ENCODE results near the gene OLFM1.
"Not testable (repeated sequence)": the region's sequence is repeated elsewhere in the genome, so short reads cannot be mapped to it uniquely, and the experiment has no call there.

The OLFM1 gene

DNA sequence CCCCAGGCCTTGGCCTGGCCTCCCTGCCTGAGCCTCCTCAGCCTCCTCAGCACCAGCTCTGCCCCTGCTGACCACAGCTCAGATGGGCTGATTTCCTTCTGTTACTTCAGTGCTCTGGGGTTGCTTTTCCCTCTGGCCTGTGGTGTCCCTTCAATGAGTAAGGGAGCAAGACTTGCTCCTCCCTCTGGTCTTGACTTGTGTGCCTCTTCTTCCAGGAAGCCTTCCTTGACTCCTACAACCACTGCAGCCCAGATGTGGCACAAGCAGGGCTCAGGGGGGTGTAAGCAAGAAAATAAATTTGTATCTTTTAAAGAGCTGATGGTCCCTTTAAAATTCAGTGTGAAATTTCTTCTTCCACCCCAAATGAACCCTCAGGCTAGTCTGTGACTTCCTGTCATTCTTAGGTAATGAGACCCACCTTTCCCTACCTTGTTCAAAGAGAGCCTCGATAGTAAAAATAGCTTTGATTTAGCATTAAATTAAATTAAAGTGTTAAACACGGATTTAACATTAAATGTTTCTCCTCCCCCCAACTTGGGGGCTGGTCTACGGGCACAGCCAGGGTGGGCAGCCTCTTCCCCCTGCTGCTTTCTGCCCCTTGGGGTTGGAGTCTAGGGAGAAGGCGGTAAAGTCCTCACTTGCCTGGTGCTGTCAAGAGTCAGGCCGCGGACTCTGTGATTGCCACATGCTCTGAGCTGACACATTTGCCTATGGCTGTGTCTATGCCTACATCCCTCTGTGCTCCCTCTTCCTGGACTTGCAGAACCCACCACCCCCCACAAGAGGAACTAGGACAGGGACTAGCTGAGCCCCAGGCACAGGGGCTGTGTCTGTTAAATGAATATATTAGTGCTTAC is 64.5 kb downstream of the OLFM1 start:
- DNase-seq (ENCODE audit: low spot score in 2 of 2): no peak
- no peak overlapping the region for H3K4me3 Mint-ChIP-seq
- H3K4me1 Mint-ChIP-seq: no peaks in the 10 kb centered on the region
- no peaks in the 10 kb centered on the region for H3K36me3 Mint-ChIP-seq
- H3K27ac Mint-ChIP-seq: no peak overlapping the region
- H3K9me3 Mint-ChIP-seq: peaks cover 7% of the 10 kb centered on the region
- no peak for ATAC-seq

DNA sequence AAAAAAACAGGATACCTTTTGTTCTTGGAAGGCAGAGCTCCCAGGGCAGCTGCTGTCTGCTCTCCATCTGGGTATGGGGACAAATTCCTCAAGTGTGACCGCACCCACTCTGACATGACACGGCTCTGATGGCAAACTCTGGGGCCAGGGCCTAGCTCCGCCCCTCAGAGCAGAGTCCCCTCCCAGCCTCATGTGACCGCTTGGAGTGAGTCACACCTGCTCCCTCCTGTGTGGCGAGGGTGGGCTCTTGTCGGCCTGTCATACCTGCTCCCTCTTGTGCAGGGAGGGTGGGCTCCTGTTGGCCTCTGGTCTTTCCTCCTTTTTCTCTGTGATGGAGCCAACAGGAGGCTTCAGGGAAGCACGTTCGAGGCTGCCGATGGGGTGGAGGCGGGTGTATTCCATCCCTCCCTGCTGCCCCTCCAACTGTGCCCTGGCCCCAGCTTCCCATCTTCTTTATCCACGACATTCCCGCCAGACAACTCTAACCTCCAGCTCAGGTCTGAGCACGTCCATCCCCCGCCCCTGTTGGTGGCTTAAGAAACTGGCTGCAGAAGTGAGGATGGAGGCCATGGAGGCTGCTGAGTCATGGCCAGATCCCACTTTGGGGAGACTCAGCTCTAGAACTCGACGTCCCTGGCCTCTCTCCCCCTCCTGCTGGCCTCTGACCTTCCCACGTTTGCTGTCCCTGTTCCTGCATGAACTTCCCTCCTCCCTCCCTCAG is 65.3 kb downstream of the OLFM1 start:
- H3K4me3 Mint-ChIP-seq: no peak overlapping the region
- DNase-seq (ENCODE audit: low spot score in 2 of 2) (no peak), ATAC-seq (no peak)
- no peak overlapping the region for H3K27ac Mint-ChIP-seq
- H3K4me1 Mint-ChIP-seq: no peaks in the 10 kb centered on the region
- H3K36me3 Mint-ChIP-seq: no peaks in the 10 kb centered on the region
- peaks cover 9% of the 10 kb centered on the region for H3K9me3 Mint-ChIP-seq

DNA sequence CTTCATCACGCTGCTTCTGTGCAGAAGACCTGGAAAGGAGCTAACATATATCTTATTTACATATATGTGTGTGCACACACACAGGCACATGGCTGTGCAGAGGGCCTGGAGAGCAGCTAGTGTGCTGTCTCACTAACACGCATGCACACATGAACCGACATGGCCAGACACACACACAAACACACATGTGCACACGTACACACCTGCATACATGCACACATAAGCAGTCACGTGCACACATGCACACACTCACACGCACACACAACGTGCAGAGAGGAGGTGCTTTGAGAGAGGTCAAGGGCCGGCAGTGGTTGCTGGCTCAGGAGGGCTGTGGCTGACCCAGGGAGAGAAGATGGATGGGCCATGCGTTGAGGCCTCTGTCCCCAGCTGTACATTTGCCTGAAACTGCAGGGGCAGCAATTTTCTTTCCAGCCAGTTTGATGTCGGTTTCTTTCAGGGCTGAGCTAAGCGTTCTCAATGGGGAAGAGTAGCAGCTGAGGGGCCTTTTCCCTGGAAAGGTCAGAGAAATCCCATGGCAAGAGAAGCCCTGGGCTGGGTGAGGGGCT is 66.7 kb downstream of the OLFM1 start:
- Mint-ChIP-seq H3K36me3 (no peaks in the 10 kb centered on the region), H3K4me3 (no peak overlapping the region), H3K27ac (no peak overlapping the region), H3K9me3 (peaks cover 5% of the 10 kb centered on the region), H3K4me1 (no peaks in the 10 kb centered on the region)
- DNase-seq (ENCODE audit: low spot score in 2 of 2) (no peak), ATAC-seq (no peak)

DNA sequence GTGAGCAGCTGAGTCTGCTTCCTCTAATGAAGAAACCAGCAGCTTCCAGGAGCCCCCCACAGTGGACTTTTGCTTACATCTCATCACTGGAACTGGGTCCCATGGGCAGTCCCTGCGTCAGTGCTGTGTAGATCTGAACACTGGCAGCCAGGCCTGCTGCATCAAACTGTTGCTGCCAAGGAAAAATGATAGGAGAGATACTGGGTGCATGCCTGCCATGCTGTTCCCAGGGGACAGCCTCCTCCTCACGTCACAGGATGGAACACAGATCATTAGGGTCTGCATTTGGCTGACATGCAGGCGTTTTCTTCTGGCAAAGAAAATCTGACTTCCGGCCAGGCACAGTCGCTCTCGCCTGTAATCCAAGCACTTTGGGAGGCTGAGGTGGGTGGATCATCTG is 67.9 kb downstream of the OLFM1 start:
- no peak overlapping the region for H3K27ac Mint-ChIP-seq
- no peak for DNase-seq (ENCODE audit: low spot score in 2 of 2)
- H3K9me3 Mint-ChIP-seq: peaks cover 5% of the 10 kb centered on the region
- no peaks in the 10 kb centered on the region for H3K36me3 Mint-ChIP-seq
- no peaks in the 10 kb centered on the region for H3K4me1 Mint-ChIP-seq
- ATAC-seq: no peak
- H3K4me3 Mint-ChIP-seq: no peak overlapping the region

DNA sequence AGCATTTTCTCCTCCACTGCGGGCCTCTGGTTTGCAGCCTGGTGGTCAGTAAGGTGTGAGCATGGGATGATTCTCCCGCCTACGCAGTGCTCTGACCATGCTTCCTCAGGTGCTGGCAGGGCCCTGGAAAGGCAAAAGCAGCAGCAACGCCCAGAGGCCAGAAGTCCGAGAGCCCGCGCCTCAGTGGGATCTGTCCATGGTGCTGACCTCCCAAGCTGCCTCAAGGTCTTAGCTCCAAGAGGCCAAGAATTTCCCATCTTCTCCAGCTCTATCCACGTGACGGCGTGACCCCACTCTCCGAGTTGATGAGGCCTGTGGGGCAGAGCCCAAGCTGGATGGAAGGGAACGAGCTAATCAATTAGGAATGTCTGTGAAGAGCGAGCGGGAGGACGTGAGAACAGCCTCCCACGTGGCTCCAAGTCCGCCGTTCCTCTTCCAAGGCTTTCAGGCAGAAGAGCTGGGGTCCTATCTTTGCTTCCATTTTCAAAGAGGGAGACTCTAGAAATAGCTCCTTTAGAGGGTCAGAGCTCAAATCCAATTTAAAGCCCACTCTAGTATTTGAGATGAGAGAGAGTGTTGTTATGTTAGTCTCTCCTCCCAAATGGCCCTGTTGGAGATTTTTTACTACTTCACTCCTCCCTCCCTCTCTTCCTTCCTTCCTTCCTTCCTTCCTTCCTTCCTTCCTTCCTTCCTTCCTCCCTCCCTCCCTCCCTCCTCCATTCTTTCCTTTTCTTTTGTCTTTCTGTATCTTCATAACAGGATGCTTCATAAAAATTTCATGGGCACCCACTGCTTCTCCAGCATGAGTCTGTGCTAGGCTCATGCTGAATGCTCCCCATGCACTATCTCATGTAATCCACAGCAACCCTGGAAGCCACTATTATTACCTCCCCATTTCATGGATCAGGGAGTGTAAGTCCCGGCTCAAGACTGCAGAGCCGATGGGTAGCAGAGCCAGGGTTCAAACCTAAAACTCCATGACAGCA is 69.3 kb downstream of the OLFM1 start:
- Mint-ChIP-seq H3K36me3 (no peaks in the 10 kb centered on the region), H3K4me1 (no peaks in the 10 kb centered on the region), H3K9me3 (peaks cover 2% of the 10 kb centered on the region), H3K4me3 (no peak overlapping the region), H3K27ac (no peak overlapping the region)
- DNase-seq (ENCODE audit: low spot score in 2 of 2): no peak
- ATAC-seq: no peak

DNA sequence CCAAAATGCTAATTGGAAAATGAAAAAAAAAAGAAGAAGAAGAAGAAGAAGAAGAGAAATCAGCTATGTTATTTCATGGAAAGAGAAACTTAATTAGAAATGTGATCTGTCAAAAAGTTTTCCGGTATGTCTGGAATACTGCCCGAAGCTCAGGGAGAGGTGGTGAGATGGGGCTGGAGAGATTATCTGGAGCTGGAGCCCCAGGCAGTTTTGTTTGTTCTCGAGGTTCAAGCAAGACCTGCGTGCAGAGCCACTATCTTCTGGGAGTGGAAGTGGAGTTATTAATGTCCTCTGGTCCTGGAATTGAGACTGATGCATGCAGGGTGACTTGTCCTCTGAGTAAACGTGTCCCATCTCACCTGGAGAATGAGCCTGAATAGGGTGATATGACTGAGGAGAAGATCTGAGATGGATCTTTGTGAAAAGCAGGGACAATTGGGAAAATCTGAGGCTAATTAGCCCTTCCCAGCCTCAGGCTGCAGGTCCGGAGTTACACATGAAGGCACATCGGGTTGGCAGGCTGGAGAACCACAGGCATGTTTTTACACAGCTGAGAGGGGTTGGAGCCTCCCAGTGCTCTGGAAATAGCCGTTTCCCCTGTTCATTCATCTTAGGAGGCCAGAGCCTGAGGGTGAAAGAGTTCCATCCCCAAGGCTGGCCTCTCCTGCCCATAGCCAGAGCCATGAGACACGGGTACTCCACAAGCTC is 70.5 kb downstream of the OLFM1 start:
- Mint-ChIP-seq H3K4me1 (no peaks in the 10 kb centered on the region), H3K36me3 (no peaks in the 10 kb centered on the region), H3K27ac (no peak overlapping the region), H3K9me3 (peaks cover 2% of the 10 kb centered on the region), H3K4me3 (no peak overlapping the region)
- no peak for DNase-seq (ENCODE audit: low spot score in 2 of 2)
- no peak for ATAC-seq

DNA sequence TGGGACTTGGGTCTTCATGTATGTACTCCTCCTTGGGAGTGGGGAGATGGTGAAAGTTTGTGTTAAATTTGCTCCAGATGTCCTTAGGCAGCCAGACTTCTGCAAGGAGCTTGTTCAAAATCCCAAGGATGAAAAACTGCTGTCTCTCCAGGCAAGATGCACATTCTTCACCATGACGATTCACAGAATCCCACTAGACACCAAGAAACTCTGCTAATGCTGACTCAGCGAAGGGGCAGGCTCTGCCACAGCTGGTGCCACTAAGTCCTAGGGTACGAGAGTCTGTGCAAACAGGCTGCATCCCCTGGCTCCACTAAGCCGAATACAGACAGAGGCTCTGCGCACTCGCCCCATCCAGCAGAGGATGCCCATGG is 71.1 kb downstream of the OLFM1 start:
- peaks cover 2% of the 10 kb centered on the region for H3K9me3 Mint-ChIP-seq
- no peak overlapping the region for H3K4me3 Mint-ChIP-seq
- no peak overlapping the region for H3K27ac Mint-ChIP-seq
- DNase-seq (ENCODE audit: low spot score in 2 of 2): no peak
- no peaks in the 10 kb centered on the region for H3K36me3 Mint-ChIP-seq
- H3K4me1 Mint-ChIP-seq: no peaks in the 10 kb centered on the region
- no peak for ATAC-seq

DNA sequence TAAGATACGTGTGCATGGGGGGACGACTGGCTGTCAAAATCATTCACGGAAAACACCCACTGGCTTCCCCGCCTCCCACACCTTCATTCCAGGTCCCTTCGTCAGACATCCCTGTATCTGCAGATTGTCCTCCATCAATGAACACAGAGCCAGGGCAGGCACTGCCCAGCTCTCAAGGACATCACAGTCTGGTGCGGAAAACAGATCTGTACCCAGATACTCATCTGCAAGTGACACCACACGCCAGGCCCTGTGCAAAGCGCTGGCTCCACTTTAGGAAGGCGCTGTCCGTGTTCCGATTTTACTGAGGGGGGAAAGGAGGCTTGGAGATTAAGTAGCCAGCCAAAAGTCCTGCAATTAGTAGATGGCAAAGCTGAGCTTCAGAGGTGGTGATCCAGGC is 72.3 kb downstream of the OLFM1 start:
- Mint-ChIP-seq H3K9me3 (peaks cover 2% of the 10 kb centered on the region), H3K36me3 (no peaks in the 10 kb centered on the region), H3K27ac (no peak overlapping the region), H3K4me3 (no peak overlapping the region), H3K4me1 (no peaks in the 10 kb centered on the region)
- DNase-seq (ENCODE audit: low spot score in 2 of 2): no peak
- no peak for ATAC-seq

DNA sequence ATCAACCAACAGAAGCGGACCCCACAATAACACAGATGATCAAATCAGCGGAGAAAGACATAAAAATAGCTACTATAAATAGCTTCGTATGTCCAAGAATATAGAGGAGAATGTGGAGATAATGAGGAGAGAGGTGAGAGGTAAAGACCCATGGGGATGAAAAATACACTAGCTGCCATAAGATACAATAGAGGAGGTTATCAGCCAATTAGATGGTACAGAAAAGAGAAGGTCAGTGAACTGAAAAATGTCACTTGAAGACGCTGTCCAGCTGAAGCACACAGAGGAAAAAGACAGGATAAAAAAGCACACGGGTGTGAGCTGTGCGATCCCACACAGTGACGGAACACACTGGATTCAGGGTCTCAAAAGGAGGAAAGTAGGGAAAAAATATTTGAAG is 73.4 kb downstream of the OLFM1 start:
- Mint-ChIP-seq H3K27ac (no peak overlapping the region), H3K4me3 (no peak overlapping the region), H3K36me3 (no peaks in the 10 kb centered on the region), H3K4me1 (no peaks in the 10 kb centered on the region), H3K9me3 (peaks cover 2% of the 10 kb centered on the region)
- DNase-seq (ENCODE audit: low spot score in 2 of 2) (no peak), ATAC-seq (no peak)

DNA sequence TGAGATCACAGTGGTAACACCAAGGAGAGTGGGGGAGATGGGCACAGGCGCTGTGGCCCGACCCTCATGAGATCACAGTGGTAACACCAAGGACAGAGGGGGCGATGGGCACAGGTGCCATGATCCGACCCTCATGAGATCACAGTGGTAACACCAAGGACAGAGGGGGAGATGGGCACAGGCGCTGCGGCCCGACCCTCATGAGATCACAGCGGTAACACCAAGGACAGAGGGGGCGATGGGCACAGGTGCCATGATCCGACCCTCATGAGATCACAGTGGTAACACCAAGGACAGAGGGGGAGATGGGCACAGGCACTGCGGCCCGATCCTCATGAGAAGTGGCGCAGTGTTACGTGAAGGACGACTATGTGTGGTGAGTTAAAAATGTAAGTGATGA is 75.1 kb downstream of the OLFM1 start:
- DNase-seq (ENCODE audit: low spot score in 2 of 2); ATAC-seq; H3K27ac Mint-ChIP-seq; H3K4me1 Mint-ChIP-seq; H3K36me3 Mint-ChIP-seq; H3K4me3 Mint-ChIP-seq; H3K9me3 Mint-ChIP-seq: not testable (repeated sequence)

DNA sequence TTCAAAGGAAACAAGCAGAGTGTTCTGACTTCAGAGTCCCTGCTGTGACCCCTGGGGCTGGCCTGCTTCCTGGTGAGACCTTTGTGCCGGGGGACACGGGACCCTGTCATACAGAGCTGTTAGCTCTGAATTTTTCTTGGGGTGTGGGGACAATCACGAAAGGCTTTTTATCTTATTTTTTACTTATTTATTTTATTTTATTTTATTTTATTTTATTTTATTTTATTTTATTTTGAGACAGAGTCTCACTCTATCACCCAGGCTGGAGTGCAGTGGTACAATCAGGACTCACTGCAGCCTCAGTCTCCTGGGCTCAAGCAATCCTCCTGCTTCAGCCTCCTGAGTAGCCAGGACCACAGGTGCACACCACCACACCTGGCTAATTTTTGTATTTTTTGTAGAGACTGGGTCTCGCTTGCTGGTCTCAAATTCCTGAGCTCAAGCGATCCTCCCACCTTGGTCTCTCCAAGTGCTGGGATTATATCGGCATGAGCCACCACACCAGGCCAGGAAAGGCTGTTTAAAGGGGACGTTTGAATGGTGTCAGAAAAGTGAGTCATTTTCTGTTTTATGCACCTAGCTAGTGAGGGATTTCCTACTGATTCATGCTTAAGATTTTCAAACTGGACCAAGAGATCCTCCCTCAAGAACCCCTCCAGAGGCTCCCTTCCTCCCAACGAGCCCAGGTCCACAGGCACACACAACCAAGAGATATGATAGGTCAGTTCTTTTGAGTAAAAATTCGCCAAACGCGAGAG is 75.7 kb downstream of the OLFM1 start:
- Mint-ChIP-seq H3K4me3 (no peak overlapping the region), H3K27ac (no peak overlapping the region), H3K4me1 (no peaks in the 10 kb centered on the region), H3K36me3 (no peaks in the 10 kb centered on the region), H3K9me3 (no peaks in the 10 kb centered on the region)
- DNase-seq (ENCODE audit: low spot score in 2 of 2): no peak
- no peak for ATAC-seq

DNA sequence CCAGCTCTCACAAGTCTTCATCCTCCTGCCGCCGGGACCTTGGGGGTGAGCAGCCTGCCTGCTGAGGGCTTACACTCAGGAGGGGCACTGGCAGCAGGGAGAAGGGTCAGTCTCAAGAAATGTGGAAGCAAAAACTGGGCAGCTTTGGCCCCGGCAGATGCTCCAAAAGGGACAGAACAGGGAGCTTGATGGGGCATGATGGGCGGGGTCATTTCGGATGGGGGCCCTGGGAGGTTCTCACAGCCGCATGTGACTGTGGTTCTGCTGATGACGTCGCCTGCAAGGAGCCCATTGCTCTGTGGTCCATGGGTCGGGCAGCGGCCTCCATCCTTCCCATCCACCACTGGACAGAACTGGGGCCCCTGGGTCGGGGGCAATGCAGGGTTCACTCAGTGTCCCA is 76.6 kb downstream of the OLFM1 start:
- no peaks in the 10 kb centered on the region for H3K9me3 Mint-ChIP-seq
- no peak for ATAC-seq
- H3K4me3 Mint-ChIP-seq: no peak overlapping the region

DNA sequence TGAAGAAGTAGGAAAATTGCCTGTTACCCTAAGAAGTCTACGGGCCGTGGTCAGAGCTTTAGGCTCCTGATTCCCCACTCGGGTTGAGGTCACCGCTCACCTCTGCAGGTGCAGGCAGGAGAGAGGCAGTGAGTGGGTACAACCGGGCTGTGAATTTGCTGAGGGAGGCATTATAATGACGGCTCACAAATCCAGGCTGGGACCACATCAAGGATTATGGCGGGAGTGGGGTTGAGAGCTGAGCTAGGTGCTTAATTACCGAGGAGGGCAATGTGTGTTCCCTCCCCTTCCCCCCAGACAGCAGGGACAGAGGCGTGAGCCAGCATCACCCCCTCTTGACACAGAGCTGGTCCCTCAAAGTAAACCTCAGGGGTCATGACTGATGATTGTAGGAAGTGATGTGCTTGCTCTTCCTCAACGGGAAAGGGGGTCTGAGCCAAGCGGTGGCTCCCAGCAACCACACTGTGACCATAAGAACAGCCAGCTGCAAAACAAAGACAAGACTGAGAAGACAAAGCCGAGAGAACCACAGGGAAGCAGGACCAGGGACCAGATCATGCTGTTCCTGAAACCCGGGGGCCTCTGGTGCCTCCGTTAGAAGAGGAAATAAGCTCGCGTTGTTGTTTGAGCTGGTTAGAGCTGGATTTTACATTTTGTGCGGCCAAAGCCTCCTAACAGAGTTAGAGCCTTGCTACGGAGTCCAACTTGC is 77.7 kb downstream of the OLFM1 start:
- Mint-ChIP-seq H3K36me3 (no peaks in the 10 kb centered on the region), H3K9me3 (no peaks in the 10 kb centered on the region), H3K4me3 (no peak overlapping the region), H3K4me1 (no peaks in the 10 kb centered on the region), H3K27ac (no peak overlapping the region)
- ATAC-seq: no peak
- DNase-seq (ENCODE audit: low spot score in 2 of 2): no peak

More for the DNA sequence above, 76.6 kb downstream of the OLFM1 start:
- DNase-seq (ENCODE audit: low spot score in 2 of 2): no peak
- Mint-ChIP-seq H3K27ac (no peak overlapping the region), H3K36me3 (no peaks in the 10 kb centered on the region), H3K4me1 (no peaks in the 10 kb centered on the region)

Measured in stimulated activated effector memory CD8-positive, alpha-beta T cell treated with anti-CD3 and anti-CD28 coated beads, Interleukin-12 subunit alpha, Interleukin-12 subunit beta, amount 100 ng/mL, for 72 hours (primary cell).